Small intestine (tissue), 7 donors: Measurements from ENCODE around the gene NOC4L. TPM values are rescaled to one million over a fixed set of nuclear protein-coding genes. Genes with fewer than 3 reads are reported as not detected.
"Not testable (repeated sequence)": the region's sequence is repeated elsewhere in the genome, so short reads cannot be mapped to it uniquely, and the experiment has no call there.

Experiments used
- DNase-seq, 2 donors: peaks; one replicate each; pipeline versions ENCODE4 v3.0.0 to v3.0.0-alpha.2; 2013
- FAIRE-seq: peaks from 2 replicates; lab custom pipeline; 2012; peaks lifted over from hg19 to GRCh38; lab: Jason Lieb, UNC
- H3K27ac ChIP-seq, 3 donors: one replicate each; pipeline ENCODE4 v1.5.1; 2013; ENCODE audit warnings: low read length in 2 of 3, mild to moderate bottlenecking in 2 of 3, control low read depth in 1 of 3, inconsistent platforms in 1 of 3, low read depth in 1 of 3, moderate library complexity in 1 of 3
- H3K27me3 ChIP-seq, 3 donors: one replicate each; pipeline ENCODE4 v1.6.1; 2013; ENCODE audit warnings: low read length in 3 of 3, inconsistent platforms in 1 of 3; ENCODE audit not compliant: control insufficient read depth in 3 of 3, insufficient read depth in 3 of 3
- H3K36me3 ChIP-seq, 3 donors: one replicate each; pipeline ENCODE4 v1.6.1; 2013; ENCODE audit warnings: low read length in 3 of 3, inconsistent platforms in 1 of 3, low read depth in 1 of 3, mild to moderate bottlenecking in 1 of 3, moderate library complexity in 1 of 3; ENCODE audit not compliant: control insufficient read depth in 3 of 3, insufficient read depth in 2 of 3
- H3K4me1 ChIP-seq, 3 donors: one replicate each; pipeline ENCODE4 v1.6.1; 2013; ENCODE audit warnings: low read length in 2 of 3, inconsistent platforms in 1 of 3, low read depth in 1 of 3, mild to moderate bottlenecking in 1 of 3, moderate library complexity in 1 of 3; ENCODE audit not compliant: control insufficient read depth in 3 of 3, insufficient read depth in 2 of 3
- H3K4me3 ChIP-seq, 3 donors: one replicate each; pipeline ENCODE4 v1.5.1; 2013; ENCODE audit warnings: low read length in 3 of 3, control low read depth in 1 of 3, inconsistent platforms in 1 of 3, low read depth in 1 of 3, mild to moderate bottlenecking in 1 of 3, moderate library complexity in 1 of 3
- H3K9me3 ChIP-seq, 2 donors: one replicate each; pipeline ENCODE4 v1.6.1; 2013; ENCODE audit warnings: low read depth in 1 of 2, low read length in 1 of 2; ENCODE audit not compliant: control insufficient read depth in 2 of 2, insufficient read depth in 1 of 2
- WGBS, 3 donors: extraction: QIAGEN DNeasy Blood & Tissue Kit; methylation state at CpG; one replicate each; pipeline ENCODE4 v1.1.7; 2013; 5-methylcytosine and 5-hydroxymethylcytosine counted together
- polyA plus RNA-seq, 4 donors: library from polyadenylated mRNA; stranded (reverse) in 3 of 4; unstranded in 1 of 4; fragments of 200-250 nt in 3 of 4; fragments of 120-200 nt in 1 of 4; gene quantifications; one replicate each; pipeline versions ENCODE4 v1.2.1 to v1.2.3, GENCODE V29; 2013
- donor health status: healthy with polysubstance abuse.
- donor health status: control.
- donor health status: control.
- donor health status: Bipolar disorder and iron deficiency.
- donor health status: healthy.

The NOC4L gene
- polyA plus RNA-seq, 4 donors: 13.2 to 32.4 (median 27.5) TPM

GRCh38 chr12:132190834-132191500 is 46.7 kb downstream of the NOC4L start:
- Histone ChIP-seq H3K4me3 (no peak overlapping the region), H3K4me1 (peaks cover 4 to 14% (median 4%) of the 10 kb centered on the region in 3 donors), H3K27me3 (peaks cover 0 to 53% (median 4%) of the 10 kb centered on the region in 3 donors), H3K9me3 (peaks cover 0 to 21% of the 10 kb centered on the region in 2 donors), H3K36me3 (no peaks in the 10 kb centered on the region), H3K27ac (no peak overlapping the region)
- 56 to 75% (median 71%) methylated on average over 30 of the region's 30 CpGs for WGBS, 3 donors
- FAIRE-seq: no peak
- peak in 1 of 2 donors; percentile 36 for DNase-seq

- peaks cover 0 to 43% (median 4%) of the 10 kb centered on the region in 3 donors for H3K27me3 ChIP-seq
- H3K4me1 ChIP-seq: peaks cover 4 to 14% (median 4%) of the 10 kb centered on the region in 3 donors
- FAIRE-seq (no peak), DNase-seq (no peak)
- WGBS, 3 donors: 68 to 87% (median 77%) methylated on average over 31 of the region's 31 CpGs
- H3K36me3 ChIP-seq: no peaks in the 10 kb centered on the region
- H3K27ac ChIP-seq: no peak overlapping the region
- H3K4me3 ChIP-seq: no peak overlapping the region
- peaks cover 0 to 21% of the 10 kb centered on the region in 2 donors for H3K9me3 ChIP-seq
These were observed 47.7 kb downstream of the NOC4L start for GRCh38 chr12:132191715-132192553.

GRCh38 chr12:132194056-132194455 is 49.8 kb downstream of the NOC4L start:
- WGBS, 3 donors: 52 to 67% (median 64%) methylated on average over 10 of the region's 10 CpGs
- peaks cover 0 to 17% of the 10 kb centered on the region in 2 donors for H3K9me3 ChIP-seq
- no peak overlapping the region for H3K4me3 ChIP-seq
- FAIRE-seq (no peak), DNase-seq (no peak)
- peaks cover 0 to 28% (median 4%) of the 10 kb centered on the region in 3 donors for H3K27me3 ChIP-seq
- H3K27ac ChIP-seq: no peak overlapping the region
- no peaks in the 10 kb centered on the region for H3K36me3 ChIP-seq
- peaks cover 4 to 13% (median 4%) of the 10 kb centered on the region in 3 donors for H3K4me1 ChIP-seq

GRCh38 chr12:132194556-132194955 is 50.3 kb downstream of the NOC4L start:
- no peak overlapping the region for H3K27ac ChIP-seq
- FAIRE-seq (no peak), DNase-seq (no peak)
- peaks cover 0 to 25% (median 4%) of the 10 kb centered on the region in 3 donors for H3K27me3 ChIP-seq
- peaks cover 4 to 12% (median 4%) of the 10 kb centered on the region in 3 donors for H3K4me1 ChIP-seq
- H3K9me3 ChIP-seq: peaks cover 0 to 17% of the 10 kb centered on the region in 2 donors
- no peak overlapping the region for H3K4me3 ChIP-seq
- no peaks in the 10 kb centered on the region for H3K36me3 ChIP-seq
- 57 to 76% (median 65%) methylated on average over 8 of the region's 8 CpGs for WGBS, 3 donors

- not testable (repeated sequence) for DNase-seq, H3K27ac ChIP-seq, H3K36me3 ChIP-seq, H3K4me3 ChIP-seq, FAIRE-seq, H3K4me1 ChIP-seq
- Histone ChIP-seq H3K27me3 (peaks cover 0 to 25% (median 4%) of the 10 kb centered on the region in 3 donors), H3K9me3 (peaks cover 0 to 17% of the 10 kb centered on the region in 2 donors)
- 85 to 92% (median 89%) methylated on average over 12 of the region's 12 CpGs for WGBS, 3 donors
These were observed 51.0 kb downstream of the NOC4L start for GRCh38 chr12:132195242-132195641.

- Histone ChIP-seq H3K27ac (no peak overlapping the region), H3K27me3 (peaks cover 0 to 17% (median 4%) of the 10 kb centered on the region in 3 donors), H3K4me1 (no peaks in the 10 kb centered on the region), H3K9me3 (peaks cover 0 to 17% of the 10 kb centered on the region in 2 donors), H3K36me3 (no peaks in the 10 kb centered on the region), H3K4me3 (no peak overlapping the region)
- 42 to 69% (median 59%) methylated on average over 31 to 32 of the region's 32 CpGs for WGBS, 3 donors
- DNase-seq: peak; percentile 40 to 49
- FAIRE-seq: no peak
These were observed 52.0 kb downstream of the NOC4L start for GRCh38 chr12:132196038-132196872.

- Histone ChIP-seq H3K27me3 (peaks cover 0 to 11% (median 4%) of the 10 kb centered on the region in 3 donors), H3K4me3 (no peak overlapping the region), H3K36me3 (no peaks in the 10 kb centered on the region), H3K9me3 (peaks cover 0 to 17% of the 10 kb centered on the region in 2 donors), H3K27ac (no peak overlapping the region), H3K4me1 (no peaks in the 10 kb centered on the region)
- DNase-seq: no peak
- 81 to 88% (median 87%) methylated on average over 20 to 22 of the region's 22 CpGs for WGBS, 3 donors
- no peak for FAIRE-seq
These were observed 52.7 kb downstream of the NOC4L start for GRCh38 chr12:132196873-132197390.
